ENCODE data around the gene IGF2R.

DNA sequence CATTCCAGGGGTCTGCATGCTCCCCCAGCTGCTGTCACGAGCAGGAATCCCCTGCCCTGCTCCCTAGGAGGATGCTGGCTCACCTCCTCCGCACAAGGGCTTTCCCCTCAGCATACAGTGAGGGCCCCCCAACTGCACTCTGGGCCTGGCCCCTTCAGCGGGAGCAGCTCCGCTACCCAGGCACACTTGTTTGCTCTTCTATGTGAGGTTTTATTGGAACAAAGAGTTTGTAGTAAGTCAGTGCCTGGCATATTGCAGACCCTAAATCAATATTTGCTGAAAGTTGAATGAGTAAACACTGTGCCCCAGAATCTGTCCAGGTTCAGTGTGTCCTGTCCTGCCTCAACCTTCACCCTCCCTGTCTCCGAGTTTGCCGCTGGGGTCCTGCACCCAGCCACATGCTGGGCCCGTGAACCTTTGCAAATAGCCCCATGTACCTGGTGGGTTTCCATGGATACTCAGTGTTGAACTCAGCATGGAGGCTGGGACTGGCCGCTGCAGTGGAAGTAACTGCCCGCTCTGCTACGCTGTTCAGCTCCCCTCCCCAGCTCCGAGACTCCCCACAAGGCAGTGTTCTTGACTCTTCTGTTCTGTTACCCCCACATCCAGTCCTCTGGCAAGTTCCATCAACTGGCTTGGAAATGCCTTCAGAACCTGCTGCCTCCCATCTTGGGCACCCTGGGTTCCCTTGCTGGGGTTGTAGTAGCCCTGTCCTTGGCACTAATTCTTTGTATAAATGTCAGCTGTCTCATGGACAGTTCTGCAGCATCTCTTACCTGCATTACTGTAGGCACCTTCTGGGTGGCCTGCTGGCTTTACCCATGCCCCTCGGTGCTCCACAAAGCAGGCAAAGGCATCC lies 168.5 kb downstream of the IGF2R start:
- TF ChIP-seq IRF2 (CRISPR knock-in tag; IDR thresholded peaks at IDR 0.05; ENCODE audit: borderline replicate concordance, low read depth) = no peak
- no peak for TF ChIP-seq CBFB (CRISPR knock-in tag; IDR thresholded peaks at IDR 0.05; ENCODE audit: low read depth)
- TF ChIP-seq, protein P1, sequence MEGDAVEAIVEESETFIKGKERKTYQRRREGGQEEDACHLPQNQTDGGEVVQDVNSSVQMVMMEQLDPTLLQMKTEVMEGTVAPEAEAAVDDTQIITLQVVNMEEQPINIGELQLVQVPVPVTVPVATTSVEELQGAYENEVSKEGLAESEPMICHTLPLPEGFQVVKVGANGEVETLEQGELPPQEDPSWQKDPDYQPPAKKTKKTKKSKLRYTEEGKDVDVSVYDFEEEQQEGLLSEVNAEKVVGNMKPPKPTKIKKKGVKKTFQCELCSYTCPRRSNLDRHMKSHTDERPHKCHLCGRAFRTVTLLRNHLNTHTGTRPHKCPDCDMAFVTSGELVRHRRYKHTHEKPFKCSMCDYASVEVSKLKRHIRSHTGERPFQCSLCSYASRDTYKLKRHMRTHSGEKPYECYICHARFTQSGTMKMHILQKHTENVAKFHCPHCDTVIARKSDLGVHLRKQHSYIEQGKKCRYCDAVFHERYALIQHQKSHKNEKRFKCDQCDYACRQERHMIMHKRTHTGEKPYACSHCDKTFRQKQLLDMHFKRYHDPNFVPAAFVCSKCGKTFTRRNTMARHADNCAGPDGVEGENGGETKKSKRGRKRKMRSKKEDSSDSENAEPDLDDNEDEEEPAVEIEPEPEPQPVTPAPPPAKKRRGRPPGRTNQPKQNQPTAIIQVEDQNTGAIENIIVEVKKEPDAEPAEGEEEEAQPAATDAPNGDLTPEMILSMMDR (IDR thresholded peaks at IDR 0.05) = no peak
- TF ChIP-seq, protein P2, sequence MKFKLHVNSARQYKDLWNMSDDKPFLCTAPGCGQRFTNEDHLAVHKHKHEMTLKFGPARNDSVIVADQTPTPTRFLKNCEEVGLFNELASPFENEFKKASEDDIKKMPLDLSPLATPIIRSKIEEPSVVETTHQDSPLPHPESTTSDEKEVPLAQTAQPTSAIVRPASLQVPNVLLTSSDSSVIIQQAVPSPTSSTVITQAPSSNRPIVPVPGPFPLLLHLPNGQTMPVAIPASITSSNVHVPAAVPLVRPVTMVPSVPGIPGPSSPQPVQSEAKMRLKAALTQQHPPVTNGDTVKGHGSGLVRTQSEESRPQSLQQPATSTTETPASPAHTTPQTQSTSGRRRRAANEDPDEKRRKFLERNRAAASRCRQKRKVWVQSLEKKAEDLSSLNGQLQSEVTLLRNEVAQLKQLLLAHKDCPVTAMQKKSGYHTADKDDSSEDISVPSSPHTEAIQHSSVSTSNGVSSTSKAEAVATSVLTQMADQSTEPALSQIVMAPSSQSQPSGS (CRISPR knock-in tag; IDR thresholded peaks at IDR 0.05; ENCODE audit: borderline replicate concordance, low read depth) = no peak
